Measurements from ENCODE around the gene RGMA. TPM values are rescaled to one million over a fixed set of nuclear protein-coding genes. Genes with fewer than 3 reads are reported as not detected.
"Not testable (repeated sequence)": the region's sequence is repeated elsewhere in the genome, so short reads cannot be mapped to it uniquely, and the experiment has no call there.

Gene RGMA
- total RNA-seq, 1 donor from 2014 or later: 5.7 TPM

- Mint-ChIP-seq H3K27ac (ENCODE audit: unreplicated experiment) (no peak overlapping the region), H3K9me3 (ENCODE audit: unreplicated experiment) (no peaks in the 10 kb centered on the region), H3K36me3 (ENCODE audit: low read depth, unreplicated experiment) (no peaks in the 10 kb centered on the region), H3K4me1 (ENCODE audit: unreplicated experiment) (no peaks in the 10 kb centered on the region), H3K27me3 (ENCODE audit: unreplicated experiment) (peaks cover 10% of the 10 kb centered on the region), H3K4me3 (ENCODE audit: unreplicated experiment) (no peak overlapping the region)
- TF ChIP-seq CTCF (IDR thresholded peaks at IDR 0.05; ENCODE audit: unreplicated experiment): peak; percentile 47
- peak; percentile 62 for DNase-seq (ENCODE audit: low spot score)
Observed at GRCh38 chr15:93035953-93036810, 52.8 kb downstream of the RGMA start.

GRCh38 chr15:93035092-93035915, 53.7 kb downstream of the RGMA start:
- H3K4me3 Mint-ChIP-seq (ENCODE audit: unreplicated experiment): no peak overlapping the region
- H3K4me1 Mint-ChIP-seq (ENCODE audit: unreplicated experiment): peaks cover 2% of the 10 kb centered on the region
- H3K27ac Mint-ChIP-seq (ENCODE audit: unreplicated experiment): no peak overlapping the region
- no peak for TF ChIP-seq CTCF (IDR thresholded peaks at IDR 0.05; ENCODE audit: unreplicated experiment)
- peaks cover 10% of the 10 kb centered on the region for H3K27me3 Mint-ChIP-seq (ENCODE audit: unreplicated experiment)
- DNase-seq (ENCODE audit: low spot score): no peak
- H3K36me3 Mint-ChIP-seq (ENCODE audit: low read depth, unreplicated experiment): no peaks in the 10 kb centered on the region
- no peaks in the 10 kb centered on the region for H3K9me3 Mint-ChIP-seq (ENCODE audit: unreplicated experiment)

GRCh38 chr15:93034512-93034911, 54.5 kb downstream of the RGMA start:
- H3K9me3 Mint-ChIP-seq (ENCODE audit: unreplicated experiment): no peaks in the 10 kb centered on the region
- no peak for TF ChIP-seq CTCF (IDR thresholded peaks at IDR 0.05; ENCODE audit: unreplicated experiment)
- DNase-seq (ENCODE audit: low spot score): no peak
- H3K4me1 Mint-ChIP-seq (ENCODE audit: unreplicated experiment): peaks cover 3% of the 10 kb centered on the region
- H3K4me3 Mint-ChIP-seq (ENCODE audit: unreplicated experiment): no peak overlapping the region
- peaks cover 12% of the 10 kb centered on the region for H3K27me3 Mint-ChIP-seq (ENCODE audit: unreplicated experiment)
- no peak overlapping the region for H3K27ac Mint-ChIP-seq (ENCODE audit: unreplicated experiment)
- no peaks in the 10 kb centered on the region for H3K36me3 Mint-ChIP-seq (ENCODE audit: low read depth, unreplicated experiment)

GRCh38 chr15:93033434-93034045, 55.5 kb downstream of the RGMA start:
- peaks cover 12% of the 10 kb centered on the region for H3K27me3 Mint-ChIP-seq (ENCODE audit: unreplicated experiment)
- no peaks in the 10 kb centered on the region for H3K36me3 Mint-ChIP-seq (ENCODE audit: low read depth, unreplicated experiment)
- DNase-seq (ENCODE audit: low spot score): no peak
- H3K27ac Mint-ChIP-seq (ENCODE audit: unreplicated experiment): no peak overlapping the region
- no peaks in the 10 kb centered on the region for H3K9me3 Mint-ChIP-seq (ENCODE audit: unreplicated experiment)
- TF ChIP-seq CTCF (IDR thresholded peaks at IDR 0.05; ENCODE audit: unreplicated experiment): no peak
- no peak overlapping the region for H3K4me3 Mint-ChIP-seq (ENCODE audit: unreplicated experiment)
- H3K4me1 Mint-ChIP-seq (ENCODE audit: unreplicated experiment): peaks cover 3% of the 10 kb centered on the region

- H3K27ac Mint-ChIP-seq (ENCODE audit: unreplicated experiment); H3K4me3 Mint-ChIP-seq (ENCODE audit: unreplicated experiment); DNase-seq (ENCODE audit: low spot score); H3K9me3 Mint-ChIP-seq (ENCODE audit: unreplicated experiment); H3K4me1 Mint-ChIP-seq (ENCODE audit: unreplicated experiment); H3K36me3 Mint-ChIP-seq (ENCODE audit: low read depth, unreplicated experiment): not testable (repeated sequence)
- peaks cover 12% of the 10 kb centered on the region for H3K27me3 Mint-ChIP-seq (ENCODE audit: unreplicated experiment)
Observed at GRCh38 chr15:93032515-93033206, 56.4 kb downstream of the RGMA start.

- not testable (repeated sequence) for DNase-seq (ENCODE audit: low spot score); H3K36me3 Mint-ChIP-seq (ENCODE audit: low read depth, unreplicated experiment); H3K9me3 Mint-ChIP-seq (ENCODE audit: unreplicated experiment)
Observed at GRCh38 chr15:93031557-93032384, 57.2 kb downstream of the RGMA start.

More at GRCh38 chr15:93031557-93032384, 57.2 kb downstream of the RGMA start:
- not testable (repeated sequence) for H3K27me3 Mint-ChIP-seq (ENCODE audit: unreplicated experiment); H3K4me1 Mint-ChIP-seq (ENCODE audit: unreplicated experiment); H3K4me3 Mint-ChIP-seq (ENCODE audit: unreplicated experiment); H3K27ac Mint-ChIP-seq (ENCODE audit: unreplicated experiment)
